NOMO-1 treated with dmso at 0.1 percent for 144 hours (cell line): ENCODE measurements around the gene TDP2.
A peak's percentile ranks its signal among the peaks of the same experiment; 100 is the strongest.
"Not testable (repeated sequence)": the region's sequence is repeated elsewhere in the genome, so short reads cannot be mapped to it uniquely, and the experiment has no call there.

ENCODE experiments used
- DNase-seq: peaks from one replicate; lab custom pipeline; 2025; ENCODE audit not compliant: unreplicated experiment; lab: John Stamatoyannopoulos, UW

Gene TDP2

GRCh38 chr6:24666641-24667377 lies at the start of gene TDP2, which contains the start of gene ACOT13:
TDP2 (minus strand) TSS chr6:24666899; CDS start chr6:24666862, 37 bp downstream.
ACOT13 (plus strand) TSS chr6:24667077; CDS start chr6:24667264, 187 bp downstream.
- DNase-seq, result peak; percentile 96

- DNase-seq, result no peak
Measured at GRCh38 chr6:24710519-24711303, 44.0 kb upstream of the TDP2 start.

GRCh38 chr6:24709014-24709711 lies 42.5 kb upstream of the TDP2 start:
- DNase-seq, result no peak

GRCh38 chr6:24708612-24709011 lies 41.9 kb upstream of the TDP2 start:
- DNase-seq, result no peak

- no peak for DNase-seq
Measured at GRCh38 chr6:24704468-24704867, 37.8 kb upstream of the TDP2 start.

- no peak for DNase-seq
Measured at GRCh38 chr6:24702720-24703282, 36.1 kb upstream of the TDP2 start.

- no peak for DNase-seq
Measured at GRCh38 chr6:24699521-24700359, 33.0 kb upstream of the TDP2 start.

GRCh38 chr6:24696097-24696496 lies 29.4 kb upstream of the TDP2 start:
- no peak for DNase-seq

- DNase-seq, result not testable (repeated sequence)
Measured at GRCh38 chr6:24695635-24696034, 28.9 kb upstream of the TDP2 start.

- DNase-seq, result no peak
Measured at GRCh38 chr6:24694198-24694597, 27.5 kb upstream of the TDP2 start.

- DNase-seq, result no peak
Measured at GRCh38 chr6:24692848-24693592, 26.3 kb upstream of the TDP2 start.

GRCh38 chr6:24692415-24692814 lies 25.7 kb upstream of the TDP2 start:
- DNase-seq, result no peak

GRCh38 chr6:24692003-24692402 lies 25.3 kb upstream of the TDP2 start:
- no peak for DNase-seq

GRCh38 chr6:24691550-24691949 lies 24.9 kb upstream of the TDP2 start:
- no peak for DNase-seq

- DNase-seq, result no peak
Measured at GRCh38 chr6:24690593-24690992, 23.9 kb upstream of the TDP2 start.

- no peak for DNase-seq
Measured at GRCh38 chr6:24689964-24690363, 23.3 kb upstream of the TDP2 start.

- peak; percentile 3 for DNase-seq
Measured at GRCh38 chr6:24686946-24687345, 20.2 kb upstream of the TDP2 start.

GRCh38 chr6:24686408-24686807 lies 19.7 kb upstream of the TDP2 start:
- DNase-seq, result no peak
